LNCAP (cell line): ENCODE measurements around the gene BANK1.

ENCODE experiments used
- CTCF ChIP-seq: fragments of 450-650 bp; IDR thresholded peaks from 2 replicates; pipeline ENCODE4 v1.5.1; 2017; ENCODE audit warnings: mild to moderate bottlenecking

The BANK1 gene

DNA sequence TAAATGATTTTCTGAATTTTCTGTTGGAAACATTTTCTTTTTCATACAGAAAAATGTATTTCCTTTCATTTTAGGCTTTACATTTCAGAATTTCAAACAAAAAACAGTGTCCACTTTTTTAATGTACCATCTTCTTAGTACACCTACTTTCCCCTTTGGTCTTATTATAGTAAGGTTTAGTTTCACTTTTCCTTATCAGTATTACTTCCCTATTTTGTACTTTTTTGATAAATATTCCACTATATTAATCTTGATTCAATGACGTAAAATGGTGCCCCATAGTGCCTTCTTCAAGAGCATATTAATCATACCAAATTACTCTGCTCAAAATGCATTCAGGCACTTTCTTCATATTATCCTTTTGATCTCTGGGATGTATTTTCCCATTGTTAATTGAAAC, 52.5 kb downstream of the BANK1 start:
- TF ChIP-seq CTCF = no peak

DNA sequence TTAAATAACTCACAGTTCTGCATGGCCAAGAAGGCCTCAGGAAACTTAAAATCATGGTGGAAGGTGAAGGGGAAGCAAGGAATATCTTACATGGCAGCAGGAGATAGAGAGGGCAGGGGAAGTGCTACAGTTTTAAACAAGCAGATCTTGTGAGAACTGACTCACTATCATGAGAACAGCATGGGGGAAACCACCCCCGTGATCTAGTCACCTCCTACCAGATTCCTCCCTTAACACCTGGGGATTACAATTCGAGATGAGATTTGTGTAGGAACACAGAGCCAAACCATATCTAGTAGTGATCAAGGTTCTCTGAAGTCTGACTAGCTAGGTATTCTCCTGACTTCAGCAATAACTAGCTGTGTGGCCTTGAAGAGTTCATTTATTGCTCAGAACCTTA, 56.0 kb downstream of the BANK1 start:
- no peak for TF ChIP-seq CTCF

DNA sequence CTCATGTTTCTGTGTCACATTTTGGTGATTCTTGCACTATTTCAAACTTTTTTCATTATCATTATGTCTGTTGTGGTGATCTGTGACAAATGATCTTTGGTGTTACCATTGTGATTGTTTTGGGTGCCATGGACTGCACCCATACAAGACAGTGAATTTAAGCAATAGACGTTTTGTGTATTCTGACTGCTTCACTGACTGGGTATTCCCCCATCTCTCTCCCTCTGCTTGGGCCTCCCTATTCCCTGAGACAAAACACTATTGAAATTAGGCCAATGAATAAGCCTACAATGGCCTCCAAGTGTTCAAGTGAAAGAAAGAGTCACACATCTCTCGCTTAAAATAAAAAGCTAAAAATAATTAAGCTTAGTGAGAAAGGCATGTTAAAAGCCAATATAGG, 60.2 kb downstream of the BANK1 start:
- TF ChIP-seq CTCF = no peak

GRCh38 chr4:101851672-101852071, 61.1 kb downstream of the BANK1 start:
- TF ChIP-seq CTCF = no peak

DNA sequence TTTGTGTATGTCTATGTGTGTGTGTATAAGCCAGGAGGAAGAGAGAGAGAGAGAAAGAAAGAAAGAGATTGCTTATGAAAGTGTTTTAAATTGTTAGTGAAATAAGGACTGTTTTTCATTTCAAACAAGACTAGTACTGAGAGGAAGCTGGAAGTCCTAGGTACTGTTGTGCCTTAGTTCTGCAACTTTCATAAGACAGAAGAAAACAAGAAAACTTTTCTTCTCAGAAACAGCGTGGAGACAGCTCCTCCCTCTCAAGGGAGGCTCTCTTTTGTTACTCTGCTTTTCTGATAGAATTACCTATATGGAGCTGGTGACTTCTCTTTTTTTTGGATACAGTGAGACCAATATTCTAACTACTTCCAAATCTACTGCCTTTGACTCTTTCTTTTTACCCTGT, 62.5 kb downstream of the BANK1 start:
- no peak for TF ChIP-seq CTCF

- TF ChIP-seq CTCF = no peak
Measured at GRCh38 chr4:101853691-101854090, 63.2 kb downstream of the BANK1 start.

- TF ChIP-seq CTCF = no peak
Measured at GRCh38 chr4:101855239-101855638, 64.7 kb downstream of the BANK1 start.

GRCh38 chr4:101856149-101856548, 65.6 kb downstream of the BANK1 start:
- TF ChIP-seq CTCF = no peak
